Heart left ventricle (tissue), 16 donors: Measurements from ENCODE around the gene RANBP17. TPM values are rescaled to one million over a fixed set of nuclear protein-coding genes. Genes with fewer than 3 reads are reported as not detected.
"Not testable (repeated sequence)": the region's sequence is repeated elsewhere in the genome, so short reads cannot be mapped to it uniquely, and the experiment has no call there.

Experiments used
- ATAC-seq, 4 donors: fragments of 200-7000 bp; cut with Tn5 transposase; one replicate each; pipeline ENCODE4 v1.9.1; 2020 to 2022; ENCODE audit warnings: moderate library complexity in 4 of 4, mild to moderate bottlenecking in 3 of 4, moderate number of reproducible peaks in 1 of 4
- DNase-seq, 5 donors: peaks; one replicate each; pipeline ENCODE4 v3.0.0-alpha.2; 2020
- H3K27ac ChIP-seq, 12 donors: fragments of 200-600 bp; sonication (generic) in 4 of 12; one replicate each; pipeline versions ENCODE4 v1.5.0 to v1.8.0; 2016 to 2022; ENCODE audit warnings: mild to moderate bottlenecking in 2 of 12
- H3K27me3 ChIP-seq, 9 donors: fragments of 200-600 bp; sonication (generic) in 2 of 9; one replicate each; pipeline versions ENCODE4 v1.5.1 to v1.8.0; 2016 to 2022; ENCODE audit warnings: mild to moderate bottlenecking in 3 of 9
- H3K36me3 ChIP-seq, 9 donors: fragments of 200-600 bp; sonication (generic) in 2 of 9; one replicate each; pipeline versions ENCODE4 v1.5.0 to v1.8.0; 2018 to 2022; ENCODE audit warnings: mild to moderate bottlenecking in 2 of 9
- H3K4me1 ChIP-seq, 12 donors: fragments of 200-600 bp; sonication (generic) in 4 of 12; one replicate each; pipeline versions ENCODE4 v1.5.0 to v1.8.0; 2016 to 2022; ENCODE audit warnings: mild to moderate bottlenecking in 3 of 12
- H3K4me3 ChIP-seq, 12 donors: fragments of 200-600 bp; sonication (generic) in 4 of 12; one replicate each; pipeline versions ENCODE4 v1.5.0 to v1.8.0; 2017 to 2022; ENCODE audit warnings: mild to moderate bottlenecking in 9 of 12, moderate library complexity in 4 of 12
- H3K9me3 ChIP-seq, 12 donors: fragments of 200-600 bp; sonication (generic) in 4 of 12; one replicate each; pipeline versions ENCODE4 v1.5.0 to v1.8.0; 2016 to 2022; ENCODE audit warnings: mild to moderate bottlenecking in 1 of 12
- CTCF ChIP-seq, 12 donors: fragments of 200-600 bp; sonication (generic) in 4 of 12; IDR thresholded peaks; one replicate each; pipeline versions ENCODE4 v1.5.0 to v1.8.0; 2018 to 2022; ENCODE audit warnings: antibody characterized with exemption in 12 of 12, mild to moderate bottlenecking in 5 of 12
- POLR2A ChIP-seq, 2 donors: fragments of 450-650 bp; IDR thresholded peaks; one replicate each; pipeline ENCODE4 v1.6.1; 2017; ENCODE audit warnings: antibody characterized with exemption in 2 of 2, mild to moderate bottlenecking in 2 of 2, moderate library complexity in 2 of 2
- WGBS, 4 donors: extraction: QIAGEN DNeasy Blood & Tissue Kit in 2 of 4; methylation state at CpG; one replicate each; pipeline versions ENCODE4 v1.1.5 to v1.1.7; 2013 to 2018; 5-methylcytosine and 5-hydroxymethylcytosine counted together
- intact Hi-C, 10 donors: fragments of 100-400 bp; cut with DNase I; formaldehyde crosslinking; loops; one replicate each; pipeline versions ENCODE4 v1.11.1 to v1.14.2; 2022
- polyA plus RNA-seq, 2 donors: library from polyadenylated mRNA; stranded (reverse); fragments of 200-250 nt; gene quantifications; one replicate each; pipeline ENCODE4 v1.2.3, GENCODE V29; 2013
- total RNA-seq, 9 donors: library from RNA; depleted of rRNA in 2 of 9; stranded (reverse); fragments of >200 nt in 2 of 9; fragmentation: NEBNext Ultra II Directional in 3 of 9; extraction: Animal tissue kit (Norgen Biotek cat#: 25700) in 3 of 9; gene quantifications; one replicate each; pipeline versions ENCODE4 v1.1.0 to v1.2.4, GENCODE V29; 2016 to 2023
- donor health status: ischemic (EF 13 %, LVEDD 7.1; RV severe dilation, severe dysfunction).
- donor health status: healthy with polysubstance abuse.
- donor health status: DM: no; HTN: yes; CAD: no.
- donor health status: DM: no; HTN: no; CAD: no.
- donor health status: ischemic (EF 25% LVEDD 6.9; RV normal size, moderate dysfunction).
- donor health status: ischemic (EF 25% LVEDD 5.7; RV mildly dilated, moderate dysfunction).
- donor health status: healthy.
- donor health status: DM: yes; HTN: yes; CAD: no.
- donor health status: ischemic (EF 35%, LVEDD 5.7; RV mildly dilated, moderate dysfunction).
- donor health status: nonischemic (EF 11% LVEDD 7.7; RV severe dilation, severe dysfunction).
- donor health status: DM: yes; HTN: yes; CAD: no.
- donor health status: PGD.
- donor health status: ischemic (EF 29% LVEDD 5.4; RV normal size, mild dysfunction).
- donor health status: nonischemic (EF 23%, LVEDD 6.1; RV moderate dilation, normal function).

The RANBP17 gene
- total and polyA plus RNA-seq, 11 donors, result 0.65 to 11.5 (median 3.7) TPM

- H3K27ac ChIP-seq, result no peak overlapping the region
- 87 to 93% (median 93%) methylated on average over 3 to 5 of the region's 5 CpGs for WGBS, 4 donors
- H3K9me3 ChIP-seq, result no peaks in the 10 kb centered on the region
- no peaks in the 10 kb centered on the region for H3K27me3 ChIP-seq
- intact Hi-C loops, result no loop called here
- no peak overlapping the region for H3K4me3 ChIP-seq
- ATAC-seq (no peak), DNase-seq (no peak)
- no peaks in the 10 kb centered on the region for H3K4me1 ChIP-seq
- TF ChIP-seq CTCF (IDR thresholded peaks at IDR 0.05) (no peak), POLR2A (IDR thresholded peaks at IDR 0.05) (no peak)
- peaks cover 0 to 2% (median 0%) of the 10 kb centered on the region in 9 donors for H3K36me3 ChIP-seq
Measured at GRCh38 chr5:171295801-171296200, 434.0 kb downstream of the RANBP17 start.

- H3K9me3 ChIP-seq, H3K4me1 ChIP-seq, intact Hi-C loops, H3K27me3 ChIP-seq, DNase-seq, H3K27ac ChIP-seq, H3K36me3 ChIP-seq, ATAC-seq, H3K4me3 ChIP-seq: not testable (repeated sequence)
- 87 to 96% (median 93%) methylated on average over 6 of the region's 6 CpGs for WGBS, 4 donors
Measured at GRCh38 chr5:171297941-171298340, 436.1 kb downstream of the RANBP17 start.

- TF ChIP-seq CTCF (IDR thresholded peaks at IDR 0.05) (no peak), POLR2A (IDR thresholded peaks at IDR 0.05) (no peak)
- DNase-seq (no peak), ATAC-seq (no peak)
- no peaks in the 10 kb centered on the region for H3K9me3 ChIP-seq
- WGBS, 4 donors, result 89 to 95% (median 94%) methylated on average over 4 of the region's 4 CpGs
- peaks cover 0 to 14% (median 3%) of the 10 kb centered on the region in 9 donors for H3K27me3 ChIP-seq
- peaks cover 0 to 3% (median 0%) of the 10 kb centered on the region in 9 donors for H3K36me3 ChIP-seq
- intact Hi-C loops, result no loop called here
- H3K4me3 ChIP-seq, result no peak overlapping the region
- H3K27ac ChIP-seq, result no peak overlapping the region
- H3K4me1 ChIP-seq, result no peaks in the 10 kb centered on the region
Measured at GRCh38 chr5:171299228-171299627, 437.4 kb downstream of the RANBP17 start.

GRCh38 chr5:171299851-171300250 is 438.0 kb downstream of the RANBP17 start:
- no peak overlapping the region for H3K27ac ChIP-seq
- no peak overlapping the region for H3K4me3 ChIP-seq
- intact Hi-C loops, result no loop called here
- no peaks in the 10 kb centered on the region for H3K4me1 ChIP-seq
- ATAC-seq (no peak), DNase-seq (no peak)
- 92 to 96% (median 93%) methylated on average over 2 of the region's 2 CpGs for WGBS, 4 donors
- peaks cover 0 to 20% (median 10%) of the 10 kb centered on the region in 9 donors for H3K27me3 ChIP-seq
- TF ChIP-seq CTCF (IDR thresholded peaks at IDR 0.05), result no peak
- no peak for TF ChIP-seq POLR2A (IDR thresholded peaks at IDR 0.05)
- no peaks in the 10 kb centered on the region for H3K9me3 ChIP-seq
- peaks cover 0 to 3% (median 0%) of the 10 kb centered on the region in 9 donors for H3K36me3 ChIP-seq

GRCh38 chr5:171300358-171300757 is 438.5 kb downstream of the RANBP17 start:
- H3K27ac ChIP-seq, result no peak overlapping the region
- intact Hi-C loops, result no loop called here
- H3K4me3 ChIP-seq, result no peak overlapping the region
- no peaks in the 10 kb centered on the region for H3K9me3 ChIP-seq
- peaks cover 0 to 3% (median 0%) of the 10 kb centered on the region in 9 donors for H3K36me3 ChIP-seq
- H3K27me3 ChIP-seq, result peaks cover 0 to 25% (median 14%) of the 10 kb centered on the region in 9 donors
- DNase-seq, result no peak
- ATAC-seq, result no peak
- WGBS, 4 donors, result 96 to 98% (median 96%) methylated on average over 7 of the region's 7 CpGs
- H3K4me1 ChIP-seq, result no peaks in the 10 kb centered on the region
- no peak for TF ChIP-seq CTCF (IDR thresholded peaks at IDR 0.05)
- TF ChIP-seq POLR2A (IDR thresholded peaks at IDR 0.05), result no peak
